ENCODE measurements around the gene ECEL1. TPM values are rescaled to one million over a fixed set of nuclear protein-coding genes. Genes with fewer than 3 reads are reported as not detected.

ECEL1 gene
- total RNA-seq, 2 experiments from 2014 or later, result not detected

- Mint-ChIP-seq H3K9me3 (no peaks in the 10 kb centered on the region), H3K4me1 (peaks cover 3% of the 10 kb centered on the region), H3K27ac (no peak overlapping the region), H3K27me3 (peaks cover 28% of the 10 kb centered on the region), H3K36me3 (ENCODE audit: low read depth) (no peaks in the 10 kb centered on the region), H3K4me3 (no peak overlapping the region)
- POLR2A ChIA-PET, result no interaction called here
- DNase-seq, result no peak
- CTCF ChIA-PET, result no interaction called here
Measured at GRCh38 chr2:232491139-232491780, 3.6 kb upstream of the ECEL1 start.

- POLR2A ChIA-PET, result no interaction called here
Measured at GRCh38 chr2:232490221-232491138, 2.8 kb upstream of the ECEL1 start.

GRCh38 chr2:232489516-232490220, 2.0 kb upstream of the ECEL1 start:
- ChIA-PET CTCF (no interaction called here), POLR2A (no interaction called here)
- peaks cover 38% of the 10 kb centered on the region for H3K27me3 Mint-ChIP-seq
- DNase-seq, result no peak
- H3K36me3 Mint-ChIP-seq (ENCODE audit: low read depth), result no peaks in the 10 kb centered on the region
- H3K9me3 Mint-ChIP-seq, result no peaks in the 10 kb centered on the region
- H3K4me3 Mint-ChIP-seq, result no peak overlapping the region
- no peak overlapping the region for H3K27ac Mint-ChIP-seq
- H3K4me1 Mint-ChIP-seq, result peaks cover 8% of the 10 kb centered on the region

More at GRCh38 chr2:232490221-232491138, 2.8 kb upstream of the ECEL1 start:
- no peak for DNase-seq
- H3K4me3 Mint-ChIP-seq, result no peak overlapping the region
- H3K27me3 Mint-ChIP-seq, result peaks cover 30% of the 10 kb centered on the region
- no peaks in the 10 kb centered on the region for H3K9me3 Mint-ChIP-seq
- H3K4me1 Mint-ChIP-seq, result peaks cover 3% of the 10 kb centered on the region
- CTCF ChIA-PET, result no interaction called here
- no peaks in the 10 kb centered on the region for H3K36me3 Mint-ChIP-seq (ENCODE audit: low read depth)
- no peak overlapping the region for H3K27ac Mint-ChIP-seq

- no peak for DNase-seq
- Mint-ChIP-seq H3K27ac (no peak overlapping the region), H3K36me3 (ENCODE audit: low read depth) (no peaks in the 10 kb centered on the region), H3K4me1 (peaks cover 8% of the 10 kb centered on the region), H3K9me3 (no peaks in the 10 kb centered on the region), H3K4me3 (no peak overlapping the region), H3K27me3 (peaks cover 46% of the 10 kb centered on the region)
- POLR2A ChIA-PET, result no interaction called here
- CTCF ChIA-PET, result no interaction called here
Measured at GRCh38 chr2:232488721-232489300, 1.2 kb upstream of the ECEL1 start.

GRCh38 chr2:232488097-232488711, 570 bp upstream of the ECEL1 start:
- no peak overlapping the region for H3K27ac Mint-ChIP-seq
- ChIA-PET POLR2A (no interaction called here), CTCF (no interaction called here)
- no peaks in the 10 kb centered on the region for H3K9me3 Mint-ChIP-seq
- peaks cover 45% of the 10 kb centered on the region for H3K27me3 Mint-ChIP-seq
- no peaks in the 10 kb centered on the region for H3K36me3 Mint-ChIP-seq (ENCODE audit: low read depth)
- H3K4me3 Mint-ChIP-seq, result no peak overlapping the region
- H3K4me1 Mint-ChIP-seq, result peaks cover 8% of the 10 kb centered on the region
- DNase-seq, result no peak

GRCh38 chr2:232486558-232487384, 863 bp downstream of the ECEL1 start:
- no peak for DNase-seq
- POLR2A ChIA-PET, result no interaction called here
- no peak overlapping the region for H3K4me3 Mint-ChIP-seq
- H3K27ac Mint-ChIP-seq, result no peak overlapping the region
- H3K4me1 Mint-ChIP-seq, result peaks cover 8% of the 10 kb centered on the region
- CTCF ChIA-PET, result no interaction called here
- peaks cover 45% of the 10 kb centered on the region for H3K27me3 Mint-ChIP-seq
- H3K9me3 Mint-ChIP-seq, result no peaks in the 10 kb centered on the region
- H3K36me3 Mint-ChIP-seq (ENCODE audit: low read depth), result no peaks in the 10 kb centered on the region

GRCh38 chr2:232485757-232486557, 1.7 kb downstream of the ECEL1 start:
- CTCF ChIA-PET, result no interaction called here

GRCh38 chr2:232485348-232485756, 2.3 kb downstream of the ECEL1 start:
- Mint-ChIP-seq H3K9me3 (no peaks in the 10 kb centered on the region), H3K36me3 (ENCODE audit: low read depth) (no peaks in the 10 kb centered on the region), H3K27me3 (peaks cover 42% of the 10 kb centered on the region), H3K4me1 (peaks cover 8% of the 10 kb centered on the region), H3K4me3 (no peak overlapping the region), H3K27ac (no peak overlapping the region)
- ChIA-PET CTCF (no interaction called here), POLR2A (no interaction called here)
- no peak for DNase-seq

More at GRCh38 chr2:232485757-232486557, 1.7 kb downstream of the ECEL1 start:
- DNase-seq, result no peak
- H3K9me3 Mint-ChIP-seq, result no peaks in the 10 kb centered on the region
- POLR2A ChIA-PET, result no interaction called here
- no peak overlapping the region for H3K27ac Mint-ChIP-seq
- H3K36me3 Mint-ChIP-seq (ENCODE audit: low read depth), result no peaks in the 10 kb centered on the region
- H3K27me3 Mint-ChIP-seq, result peaks cover 42% of the 10 kb centered on the region
- H3K4me3 Mint-ChIP-seq, result no peak overlapping the region
- H3K4me1 Mint-ChIP-seq, result peaks cover 8% of the 10 kb centered on the region

GRCh38 chr2:232484628-232485347, 2.8 kb downstream of the ECEL1 start:
- H3K36me3 Mint-ChIP-seq (ENCODE audit: low read depth), result no peaks in the 10 kb centered on the region
- no peak for DNase-seq
- peaks cover 40% of the 10 kb centered on the region for H3K27me3 Mint-ChIP-seq
- H3K4me3 Mint-ChIP-seq, result no peak overlapping the region
- ChIA-PET POLR2A (no interaction called here), CTCF (no interaction called here)
- H3K27ac Mint-ChIP-seq, result no peak overlapping the region
- no peaks in the 10 kb centered on the region for H3K9me3 Mint-ChIP-seq
- peaks cover 8% of the 10 kb centered on the region for H3K4me1 Mint-ChIP-seq

GRCh38 chr2:232483923-232484627, 3.6 kb downstream of the ECEL1 start:
- POLR2A ChIA-PET, result no interaction called here
- CTCF ChIA-PET, result no interaction called here
- H3K36me3 Mint-ChIP-seq (ENCODE audit: low read depth), result no peaks in the 10 kb centered on the region
- no peak for DNase-seq
- H3K27ac Mint-ChIP-seq, result no peak overlapping the region
- H3K4me1 Mint-ChIP-seq, result peaks cover 8% of the 10 kb centered on the region
- no peak overlapping the region for H3K4me3 Mint-ChIP-seq
- no peaks in the 10 kb centered on the region for H3K9me3 Mint-ChIP-seq
- H3K27me3 Mint-ChIP-seq, result peaks cover 34% of the 10 kb centered on the region

Measured in activated CD4-positive, alpha-beta memory T cell treated with anti-CD3 and anti-CD28 coated beads, Interleukin-2, amount 10 ng/mL, durations not matched to agents 7 days and 5 days (primary cell).